Endothelial cell (in vitro differentiated cells): ENCODE measurements around the gene GPHN. TPM values are rescaled to one million over a fixed set of nuclear protein-coding genes. Genes with fewer than 3 reads are reported as not detected.
"Not testable (repeated sequence)": the region's sequence is repeated elsewhere in the genome, so short reads cannot be mapped to it uniquely, and the experiment has no call there.

Source experiments
- DNase-seq: peaks from one replicate; pipeline ENCODE4 v3.0.0; 2021; ENCODE audit warnings: low spot score
- H3K27ac Mint-ChIP-seq: one replicate; pipeline ENCODE4 v1.8.0; 2021; ENCODE audit warnings: mixed read lengths, inconsistent platforms; ENCODE audit not compliant: unreplicated experiment
- H3K27me3 Mint-ChIP-seq: one replicate; pipeline ENCODE4 v1.8.0; 2021; ENCODE audit warnings: mild to moderate bottlenecking, moderate library complexity, mixed read lengths, inconsistent platforms; ENCODE audit not compliant: unreplicated experiment
- H3K36me3 Mint-ChIP-seq: one replicate; pipeline ENCODE4 v1.8.0; 2021; ENCODE audit warnings: mild to moderate bottlenecking, low read depth, mixed read lengths, inconsistent platforms; ENCODE audit not compliant: unreplicated experiment
- H3K4me1 Mint-ChIP-seq: one replicate; pipeline ENCODE4 v1.8.0; 2021; ENCODE audit warnings: mild to moderate bottlenecking, mixed read lengths, inconsistent platforms; ENCODE audit not compliant: unreplicated experiment
- H3K4me3 Mint-ChIP-seq: one replicate; pipeline ENCODE4 v1.8.0; 2021; ENCODE audit warnings: mild to moderate bottlenecking, mixed read lengths, inconsistent platforms; ENCODE audit not compliant: unreplicated experiment
- H3K9me3 Mint-ChIP-seq: one replicate; pipeline ENCODE4 v1.8.0; 2021; ENCODE audit warnings: mixed read lengths, inconsistent platforms; ENCODE audit not compliant: unreplicated experiment
- CTCF ChIP-seq: fragments of 200-600 bp; sonication (generic); IDR thresholded peaks from one replicate; pipeline ENCODE4 v1.5.0; 2021; ENCODE audit warnings: antibody characterized with exemption; ENCODE audit not compliant: unreplicated experiment
- total RNA-seq: library from RNA; stranded (reverse); fragmentation: NEBNext Ultra II Directional; extraction: Animal tissue kit (Norgen Biotek cat#: 25700); gene quantifications from one replicate; pipeline ENCODE4 v1.2.1, GENCODE V29; 2021; ENCODE audit not compliant: unreplicated experiment

The GPHN gene
- total RNA-seq, 1 donor from 2014 or later, result 30.0 TPM

GRCh38 chr14:66501592-66501991, 6.4 kb upstream of the GPHN start:
- no peak for TF ChIP-seq CTCF
- Mint-ChIP-seq H3K27ac (no peak overlapping the region), H3K27me3 (peaks cover 1% of the 10 kb centered on the region), H3K4me3 (no peak overlapping the region), H3K36me3 (no peaks in the 10 kb centered on the region), H3K9me3 (no peaks in the 10 kb centered on the region), H3K4me1 (peaks cover 25% of the 10 kb centered on the region)
- no peak for DNase-seq

GRCh38 chr14:66502836-66503235, 5.1 kb upstream of the GPHN start:
- not testable (repeated sequence) for H3K36me3 Mint-ChIP-seq, H3K27ac Mint-ChIP-seq, DNase-seq, H3K4me3 Mint-ChIP-seq, H3K9me3 Mint-ChIP-seq, H3K27me3 Mint-ChIP-seq
- H3K4me1 Mint-ChIP-seq, result peaks cover 19% of the 10 kb centered on the region

GRCh38 chr14:66503532-66503931, 4.4 kb upstream of the GPHN start:
- Mint-ChIP-seq H3K9me3 (no peaks in the 10 kb centered on the region), H3K4me1 (peaks cover 12% of the 10 kb centered on the region), H3K27ac (no peak overlapping the region), H3K4me3 (no peak overlapping the region), H3K27me3 (peaks cover 3% of the 10 kb centered on the region), H3K36me3 (no peaks in the 10 kb centered on the region)
- no peak for DNase-seq
- TF ChIP-seq CTCF, result no peak

- H3K4me3 Mint-ChIP-seq, result peak overlapping the region; percentile 94
- no peak for TF ChIP-seq CTCF
- H3K4me1 Mint-ChIP-seq, result peaks cover 10% of the 10 kb centered on the region
- H3K27me3 Mint-ChIP-seq, result peaks cover 3% of the 10 kb centered on the region
- peak overlapping the region; percentile 84 for H3K27ac Mint-ChIP-seq
- DNase-seq, result no peak
- no peaks in the 10 kb centered on the region for H3K9me3 Mint-ChIP-seq
- H3K36me3 Mint-ChIP-seq, result no peaks in the 10 kb centered on the region
These were observed 696 bp upstream of the GPHN start for GRCh38 chr14:66507181-66507721.

GRCh38 chr14:66508547-66508845, 549 bp downstream of the GPHN start:
- H3K36me3 Mint-ChIP-seq, result no peaks in the 10 kb centered on the region
- TF ChIP-seq CTCF, result no peak
- DNase-seq, result no peak
- no peaks in the 10 kb centered on the region for H3K9me3 Mint-ChIP-seq
- H3K4me3 Mint-ChIP-seq, result peak overlapping the region; percentile 94
- peaks cover 3% of the 10 kb centered on the region for H3K27me3 Mint-ChIP-seq
- no peak overlapping the region for H3K27ac Mint-ChIP-seq
- H3K4me1 Mint-ChIP-seq, result peaks cover 15% of the 10 kb centered on the region
